Germinal center (tissue), 1 donor: Measurements from ENCODE around the gene WASHC4.
"Not testable (repeated sequence)": the region's sequence is repeated elsewhere in the genome, so short reads cannot be mapped to it uniquely, and the experiment has no call there.

Experiments used
- DNase-seq: peaks from one replicate; pipeline ENCODE4 v3.0.0; 2012; ENCODE audit warnings: mixed read lengths, low spot score

Gene WASHC4

DNA sequence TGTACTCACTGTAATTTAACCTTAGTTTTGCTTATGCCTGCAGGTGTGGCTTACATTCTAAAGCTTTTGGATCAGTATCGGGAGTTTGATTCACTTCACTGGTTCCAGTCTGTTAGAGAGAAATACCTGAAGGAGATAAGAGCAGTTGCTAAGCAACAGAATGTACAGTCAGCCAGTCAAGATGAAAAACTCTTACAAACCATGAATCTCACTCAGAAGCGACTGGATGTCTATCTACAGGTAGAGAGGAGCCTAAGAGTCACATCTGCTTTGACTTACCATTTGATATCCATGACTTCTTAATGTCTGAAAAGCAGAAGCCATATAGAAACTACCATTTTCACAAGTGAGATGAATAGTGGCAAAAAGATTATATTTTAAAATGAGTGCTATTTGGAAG lies 56.5 kb downstream of the WASHC4 start:
- DNase-seq = no peak

DNA sequence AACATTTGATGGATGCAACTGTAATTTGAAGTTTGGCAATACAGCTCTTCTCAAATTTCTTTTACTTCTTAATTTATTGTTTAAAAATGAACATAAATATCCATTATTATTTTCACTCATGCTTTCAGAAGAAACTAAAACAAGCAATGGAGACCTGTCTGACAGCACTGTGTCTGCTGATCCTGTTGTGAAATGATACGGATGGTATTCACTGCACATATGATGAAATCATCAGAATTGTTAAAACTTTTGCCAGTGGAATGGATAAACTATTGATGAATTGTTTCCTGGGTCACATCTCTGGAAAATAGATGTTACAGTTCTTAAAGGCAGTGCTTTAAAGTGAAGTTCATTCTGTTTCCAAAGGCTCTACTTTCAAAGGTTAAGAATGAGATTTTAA lies 59.2 kb downstream of the WASHC4 start:
- DNase-seq = no peak

DNA sequence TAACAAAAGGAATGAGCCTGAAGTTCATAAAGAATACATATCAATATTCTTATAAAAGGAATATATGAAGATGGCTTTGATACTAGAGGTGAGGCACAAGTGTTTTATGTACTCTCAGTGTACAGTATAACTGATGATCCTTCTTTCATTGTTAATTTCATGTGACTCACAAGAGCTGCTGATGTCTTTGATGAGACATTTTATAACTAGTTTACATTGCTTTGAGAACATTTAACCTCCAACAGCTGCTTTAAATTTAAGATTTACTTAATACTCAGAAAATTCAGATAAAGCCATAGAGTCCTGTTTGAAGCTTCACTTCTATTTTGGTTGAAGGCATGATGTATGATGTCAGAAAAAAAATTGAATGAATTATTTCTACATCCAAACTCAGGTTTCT lies 59.8 kb downstream of the WASHC4 start:
- DNase-seq = no peak

DNA sequence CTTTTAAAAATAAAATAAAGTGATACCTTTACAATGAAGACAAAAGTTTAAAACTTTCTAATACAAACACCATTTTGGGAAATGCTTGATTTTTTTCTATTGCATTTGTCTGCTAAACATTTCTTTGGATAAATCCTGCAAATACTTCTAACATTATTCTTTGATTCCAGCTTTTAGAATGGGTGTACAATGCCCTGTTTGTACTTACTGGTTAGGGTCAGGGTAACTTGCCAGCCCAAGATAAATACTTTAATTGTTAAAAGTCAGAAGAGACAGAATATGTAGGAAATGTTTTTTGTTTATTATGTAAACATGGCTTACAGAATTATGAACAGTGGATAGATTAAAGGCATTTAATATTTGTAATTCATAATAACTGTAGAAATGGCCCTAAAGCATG lies 60.5 kb downstream of the WASHC4 start:
- DNase-seq = no peak

DNA sequence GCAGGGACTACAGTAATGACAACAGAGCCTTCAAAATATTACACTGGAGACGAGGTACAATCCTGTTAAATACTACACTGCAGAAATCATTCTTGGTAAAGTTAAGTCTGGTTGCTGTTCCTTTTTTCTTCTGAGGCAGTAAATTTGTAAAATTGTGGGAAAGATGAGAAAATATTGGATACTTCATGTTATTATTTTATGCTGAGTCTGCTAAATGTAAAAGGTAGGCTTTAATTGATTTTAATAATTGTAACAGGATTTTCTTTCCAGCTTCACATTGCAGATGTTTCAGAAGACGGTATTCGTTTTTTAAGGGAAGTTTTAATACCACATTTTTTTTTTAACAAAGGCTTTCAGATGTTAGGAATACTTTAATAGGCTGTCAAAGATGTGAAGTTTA lies 62.6 kb downstream of the WASHC4 start:
- no peak for DNase-seq

DNA sequence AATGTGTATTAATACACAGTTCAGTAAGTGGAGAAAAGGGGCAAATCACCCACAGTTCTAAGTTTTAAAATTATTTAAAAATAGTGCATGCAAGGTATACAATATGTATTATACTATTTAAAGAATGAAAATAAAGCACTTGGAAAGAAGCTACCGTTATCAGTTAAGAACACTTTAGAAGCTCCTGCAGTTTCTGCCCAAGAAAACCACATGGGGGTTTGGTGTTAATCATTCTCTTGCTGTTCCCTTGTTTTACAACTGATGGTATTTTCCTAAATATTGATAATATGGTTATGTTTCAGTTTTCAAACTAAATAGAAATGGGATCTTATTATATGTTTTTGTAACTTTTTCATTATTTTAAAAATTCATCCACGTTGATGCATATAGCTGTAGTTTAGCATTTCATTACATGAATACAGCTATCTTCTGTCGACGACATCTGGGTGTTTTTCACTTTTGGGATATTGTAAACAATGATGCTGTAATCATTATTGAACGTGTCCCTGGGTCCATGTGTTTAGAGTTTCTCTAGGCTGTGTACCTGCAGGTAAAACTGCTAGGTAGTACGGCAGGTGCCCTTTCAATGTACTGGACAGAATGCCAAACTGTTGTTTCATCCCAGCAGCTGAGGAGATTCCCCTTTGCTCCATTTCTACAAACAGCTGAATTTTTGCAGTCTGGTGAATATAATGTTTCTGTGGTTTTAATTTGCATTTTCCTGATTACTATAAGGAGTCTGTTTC lies 64.3 kb downstream of the WASHC4 start:
- DNase-seq = no peak

DNA sequence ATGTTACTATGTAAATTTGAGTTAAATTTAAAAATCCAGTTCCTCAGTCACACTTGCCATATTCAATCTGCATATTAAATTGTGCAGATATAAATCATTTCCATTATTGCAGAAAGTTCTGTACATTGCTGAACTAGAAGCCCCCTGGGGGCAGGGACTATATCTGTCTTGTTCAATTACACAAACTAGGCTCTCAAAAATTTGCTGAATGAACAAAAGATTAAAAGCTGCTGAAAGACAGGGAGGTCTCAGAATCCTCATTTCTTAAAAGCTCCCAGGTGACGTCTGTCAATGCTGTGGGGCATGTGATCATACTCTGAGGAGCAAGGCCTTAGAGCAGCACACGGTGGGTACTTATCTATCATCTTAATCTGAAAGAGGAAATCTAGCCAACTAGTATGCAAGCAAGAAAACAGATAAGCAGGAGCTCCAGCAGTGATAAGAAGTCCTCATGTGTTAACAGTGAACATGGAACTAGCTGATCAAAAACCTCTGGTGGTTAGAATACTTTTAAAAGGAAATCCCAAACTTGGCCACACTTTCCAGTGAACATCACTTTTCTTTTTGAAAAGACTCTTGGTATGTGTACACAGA lies 68.0 kb downstream of the WASHC4 start:
- DNase-seq = no peak

DNA sequence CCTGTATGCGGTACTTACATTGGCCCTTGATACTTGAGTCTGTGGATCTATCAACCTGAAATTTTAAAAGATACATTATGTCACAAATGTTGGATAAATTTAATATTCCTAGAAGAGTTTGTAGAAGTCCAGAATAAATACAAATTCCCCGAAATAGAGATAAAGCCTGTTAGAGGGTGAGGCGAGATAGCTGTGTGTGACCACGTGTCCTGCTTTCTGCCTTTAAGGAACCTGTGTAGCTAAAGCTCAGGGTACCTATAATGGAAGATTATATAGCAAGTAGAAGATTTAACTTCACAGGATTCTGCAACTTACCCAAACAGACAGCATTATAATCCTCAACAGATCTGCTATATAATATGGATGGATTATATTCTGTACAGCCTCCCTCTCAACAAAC lies 69.7 kb downstream of the WASHC4 start:
- DNase-seq = no peak

DNA sequence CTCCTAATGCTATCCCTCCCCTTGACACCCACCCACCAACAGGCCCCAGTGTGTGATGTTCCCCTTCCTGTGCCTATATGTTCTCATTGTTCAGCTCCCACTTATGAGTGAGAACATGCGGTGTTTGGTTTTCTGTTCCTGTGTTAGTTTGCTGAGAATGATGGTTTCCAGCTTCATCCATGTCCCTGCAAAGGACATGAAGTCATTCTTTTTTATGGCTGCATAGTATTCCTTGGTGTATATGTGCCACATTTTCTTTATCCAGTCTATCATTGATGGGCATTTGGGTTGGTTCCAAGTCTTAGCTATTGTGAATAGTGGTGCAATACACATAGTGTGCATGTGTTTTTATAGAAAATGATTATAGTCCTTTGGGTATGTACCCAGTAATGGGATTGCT lies 71.6 kb downstream of the WASHC4 start:
- DNase-seq = not testable (repeated sequence)

DNA sequence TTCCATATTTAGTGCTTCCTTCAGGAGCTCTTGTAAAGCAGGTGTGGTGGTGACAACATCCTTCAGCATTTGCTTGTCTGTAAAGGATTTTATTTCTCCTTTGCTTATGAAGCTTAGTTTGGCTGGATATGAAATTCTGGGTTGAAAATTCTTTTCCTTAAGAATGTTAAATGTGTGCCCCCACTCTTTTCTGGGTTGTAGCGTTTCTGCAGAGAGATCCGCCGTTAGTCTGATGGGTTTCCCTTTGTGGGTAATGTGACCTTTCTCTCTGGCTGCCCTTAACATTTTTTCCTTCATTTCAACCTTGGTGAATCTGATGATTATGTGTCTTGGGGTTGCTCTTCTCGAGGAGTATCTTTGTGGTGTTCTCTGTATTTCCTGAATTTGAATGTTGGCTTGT lies 75.9 kb downstream of the WASHC4 start:
- DNase-seq = not testable (repeated sequence)

DNA sequence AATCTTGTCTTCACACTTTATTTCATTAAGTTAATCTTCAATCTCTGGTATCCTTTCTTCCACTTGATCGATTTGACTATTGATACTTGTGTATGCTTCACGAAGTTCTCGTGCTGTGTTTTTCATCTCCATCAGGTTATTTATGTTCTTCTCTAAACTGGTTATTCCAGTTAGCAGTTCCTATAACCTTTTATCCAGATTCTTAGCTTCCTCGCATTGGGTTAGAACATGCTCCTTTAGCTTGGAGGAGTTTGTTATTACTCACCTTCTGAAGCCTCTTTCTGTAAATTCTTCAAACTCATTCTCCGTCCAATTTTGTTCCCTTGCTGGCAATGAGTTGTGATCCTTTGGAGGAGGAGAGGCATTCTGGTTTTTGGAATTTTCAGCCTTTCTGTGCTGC lies 76.4 kb downstream of the WASHC4 start:
- not testable (repeated sequence) for DNase-seq

DNA sequence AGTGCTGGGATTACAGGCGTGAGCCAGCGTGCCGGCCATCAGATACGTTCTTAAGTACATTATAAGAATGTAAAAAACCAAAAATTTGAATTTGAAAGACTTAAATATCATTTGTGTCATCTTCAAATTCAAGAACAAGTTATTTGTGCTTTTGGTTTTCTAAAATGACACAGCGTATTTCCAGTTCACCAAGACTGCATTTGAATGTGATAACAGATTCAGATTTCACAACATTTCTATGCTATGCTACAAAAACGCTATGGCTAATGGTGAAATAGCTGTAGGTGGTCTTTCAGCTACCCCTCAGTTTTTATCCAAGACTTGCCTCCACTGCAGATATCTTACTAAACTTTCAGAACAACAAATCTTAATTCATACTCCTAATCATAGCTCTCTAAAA lies 81.8 kb downstream of the WASHC4 start:
- no peak for DNase-seq

DNA sequence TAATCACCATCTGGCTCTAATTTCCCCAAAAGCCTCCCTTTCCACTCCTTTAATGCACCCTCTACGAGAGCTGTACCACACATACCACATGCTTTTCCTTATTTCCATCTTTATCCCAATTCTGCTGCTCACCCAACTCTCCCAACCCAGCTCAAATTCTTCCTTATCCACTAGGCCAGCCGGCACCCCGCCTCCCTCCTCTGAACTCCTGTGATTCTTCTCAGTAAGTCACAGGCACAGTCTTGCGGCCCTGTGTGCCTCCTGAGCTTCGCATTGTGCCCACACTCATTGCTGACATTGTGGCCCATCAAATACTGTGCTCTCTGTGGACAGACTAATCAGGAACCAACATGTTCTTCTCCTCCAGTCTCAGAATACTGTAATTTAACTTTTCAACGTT lies 83.0 kb downstream of the WASHC4 start:
- DNase-seq = no peak

DNA sequence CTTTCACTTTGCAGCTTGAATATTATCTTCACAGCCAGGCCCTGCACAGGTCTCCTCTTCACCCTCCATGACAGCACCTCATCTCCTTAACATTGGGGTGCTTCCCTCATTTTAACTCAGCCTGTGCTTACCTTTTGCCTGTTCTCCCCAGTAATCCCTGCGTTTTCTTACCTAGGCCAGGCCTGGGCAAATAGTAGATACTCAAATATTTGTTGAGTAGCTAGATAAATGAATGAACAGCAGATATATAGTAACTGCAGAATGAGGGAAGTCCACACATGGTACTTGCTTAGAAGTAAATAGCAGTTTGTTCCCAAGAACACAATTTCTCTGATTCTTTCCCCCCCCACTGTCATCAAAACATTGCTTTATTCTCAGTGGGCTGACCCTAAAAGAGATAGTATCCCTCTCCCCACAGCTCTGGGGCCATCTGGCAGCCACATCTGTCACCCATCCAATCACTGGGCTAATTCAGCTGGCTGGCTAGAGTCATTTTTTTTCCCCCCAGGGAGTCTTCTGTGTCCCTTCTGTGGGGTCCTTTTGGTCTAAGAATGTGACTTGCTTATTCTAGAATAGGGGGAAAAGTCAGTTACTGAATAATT lies 85.2 kb downstream of the WASHC4 start:
- DNase-seq = no peak

DNA sequence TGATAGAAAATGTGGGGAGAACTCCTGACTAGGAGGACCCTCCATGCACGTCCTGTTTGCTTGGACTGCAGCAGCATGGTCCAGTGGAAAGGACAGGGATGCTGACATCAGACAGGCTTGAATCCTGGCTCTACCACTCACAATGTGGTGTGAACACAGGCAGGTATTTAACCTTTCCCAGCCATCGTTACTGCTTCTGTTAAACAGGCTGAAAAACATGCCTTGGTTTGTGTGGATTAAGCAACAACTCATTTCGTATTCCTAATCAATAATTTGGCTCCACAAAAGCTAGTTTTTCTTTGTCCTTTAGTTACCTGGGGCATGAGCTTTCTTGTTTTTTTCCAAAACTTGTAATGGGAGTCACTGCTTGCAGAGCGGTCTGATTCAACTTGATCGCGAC lies 87.4 kb downstream of the WASHC4 start:
- DNase-seq = no peak

DNA sequence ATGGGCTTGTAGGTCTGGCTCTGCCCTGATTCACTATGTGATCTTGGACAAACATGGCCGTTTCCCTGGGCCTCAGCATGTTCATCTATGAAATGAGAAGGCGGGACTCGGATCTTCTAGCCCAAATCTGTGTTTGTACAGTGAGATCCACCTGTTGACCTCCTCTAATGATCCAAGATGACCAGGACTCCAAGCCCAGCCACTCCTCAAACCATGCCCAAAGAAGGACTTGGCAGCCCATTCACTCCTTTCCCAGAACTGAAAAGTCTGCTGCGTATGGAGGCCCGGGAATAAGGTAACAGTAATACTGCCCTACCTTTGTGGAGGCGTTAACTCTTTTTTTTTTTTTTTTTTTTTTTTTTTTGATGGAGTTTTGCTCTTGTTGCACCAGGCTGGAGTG lies 88.6 kb downstream of the WASHC4 start:
- DNase-seq = no peak

DNA sequence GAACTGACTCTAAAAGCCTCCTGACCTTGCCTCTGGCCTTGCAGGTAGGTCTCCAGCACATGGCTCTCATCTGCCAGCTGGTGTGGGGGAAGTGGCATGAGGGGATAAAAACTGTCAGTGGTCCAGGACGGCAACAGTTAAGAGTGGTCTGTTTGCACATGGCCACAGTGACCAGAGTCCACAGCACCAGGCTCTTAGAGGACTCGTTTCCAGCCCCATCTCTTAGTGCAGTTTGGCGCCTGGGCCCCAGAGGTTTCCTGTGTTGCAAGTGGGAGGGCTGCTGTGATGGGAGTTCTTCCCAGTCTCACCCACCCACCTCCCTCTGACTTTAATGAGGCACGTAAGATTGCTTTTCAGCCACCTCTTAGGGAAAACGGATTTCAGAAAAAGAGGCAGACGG lies 91.4 kb downstream of the WASHC4 start:
- no peak for DNase-seq

DNA sequence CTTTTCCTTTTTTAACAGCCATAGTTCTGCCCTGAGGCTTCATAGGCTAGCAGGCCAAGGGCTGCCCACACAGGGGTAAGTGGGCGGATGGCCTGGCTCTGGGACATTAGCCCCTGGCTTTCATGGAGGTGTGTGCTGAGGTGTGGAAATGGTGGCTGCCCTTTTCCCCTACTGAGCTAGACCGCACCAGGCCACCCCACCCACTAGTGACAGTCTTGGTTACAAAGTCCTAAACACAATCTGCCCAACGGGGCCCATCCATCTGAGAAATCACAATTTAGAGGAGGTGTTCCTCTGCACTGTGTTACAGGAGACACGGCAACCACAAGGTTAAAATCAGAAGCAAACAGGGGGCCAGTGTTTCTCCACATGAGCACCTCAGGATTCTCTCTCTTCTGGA lies 92.9 kb downstream of the WASHC4 start:
- no peak for DNase-seq

DNA sequence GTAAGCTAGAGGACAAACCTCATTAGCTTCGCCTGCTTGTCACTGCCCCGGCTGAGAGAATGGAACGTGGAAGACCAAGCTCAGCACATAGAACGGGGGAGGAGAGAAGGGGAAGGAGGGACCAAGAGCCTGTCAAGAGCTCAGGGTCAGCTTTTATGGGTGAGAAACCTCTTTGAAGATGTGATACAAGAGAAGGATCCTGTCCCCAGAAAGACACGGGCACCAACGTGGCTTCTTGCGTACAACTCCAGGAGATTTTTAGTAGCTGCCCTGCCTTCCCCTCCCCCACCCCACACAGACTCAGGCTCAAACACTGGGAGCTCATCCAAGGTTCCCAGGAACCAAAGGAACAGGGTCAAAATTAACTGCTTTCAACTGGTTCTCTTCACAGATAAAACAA lies 93.8 kb downstream of the WASHC4 start:
- DNase-seq = no peak

DNA sequence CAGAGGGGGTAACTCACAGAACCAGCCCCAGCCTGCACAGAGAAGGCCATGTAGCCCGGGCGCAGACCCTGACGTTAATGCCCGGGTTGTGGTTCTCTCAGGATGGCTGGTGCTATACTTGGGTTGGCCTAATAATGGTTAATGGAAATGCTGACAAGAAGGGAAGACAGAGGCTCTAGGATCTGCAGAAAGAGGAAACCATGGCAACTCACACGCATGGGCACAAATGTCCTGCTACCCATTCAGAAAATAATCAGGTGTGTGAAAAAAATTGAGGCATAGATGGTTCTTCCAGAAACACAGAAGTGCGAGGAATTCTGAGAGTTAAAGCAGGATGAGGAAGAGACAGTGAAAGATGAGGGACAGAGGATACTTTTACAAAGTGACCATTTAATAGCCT lies 94.7 kb downstream of the WASHC4 start:
- DNase-seq = no peak

DNA sequence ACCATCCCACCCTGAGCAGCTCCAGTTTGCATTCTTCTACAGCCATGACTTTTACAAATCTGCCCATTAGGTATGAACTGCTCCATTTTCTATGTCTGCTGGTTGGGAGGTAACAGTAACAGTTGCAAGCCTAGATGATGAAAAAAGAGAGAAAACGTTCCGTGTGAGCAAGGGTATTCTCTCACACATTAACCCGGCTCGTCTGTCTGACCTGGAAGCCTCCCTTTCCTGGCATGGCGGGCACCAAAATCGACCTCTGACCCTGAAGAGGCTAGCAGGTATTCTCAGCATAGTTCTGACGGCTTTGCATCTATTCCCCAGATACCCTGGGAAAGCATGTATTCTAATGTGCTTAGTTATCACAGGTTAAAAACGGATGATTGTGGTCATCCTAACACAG lies 96.6 kb downstream of the WASHC4 start:
- DNase-seq = no peak

DNA sequence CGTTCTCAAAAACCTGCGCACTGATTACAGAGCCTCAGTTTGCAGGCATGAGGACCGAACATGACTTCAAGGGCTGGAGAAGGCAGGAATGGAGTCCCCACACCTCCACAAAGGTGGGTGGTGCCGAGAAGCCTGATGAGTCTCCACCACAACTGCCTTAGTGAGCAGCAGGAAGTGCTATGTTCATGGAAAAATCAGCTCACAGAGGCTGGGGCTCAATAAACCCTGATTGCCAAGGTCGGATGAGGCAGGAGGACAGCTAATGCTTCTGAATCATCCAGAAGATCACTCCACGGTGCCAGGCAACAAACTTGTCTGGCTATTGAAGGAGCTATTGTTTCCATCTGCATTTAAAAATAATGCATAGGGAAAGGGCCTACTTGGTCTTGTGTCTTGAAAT lies 97.4 kb downstream of the WASHC4 start:
- no peak for DNase-seq

DNA sequence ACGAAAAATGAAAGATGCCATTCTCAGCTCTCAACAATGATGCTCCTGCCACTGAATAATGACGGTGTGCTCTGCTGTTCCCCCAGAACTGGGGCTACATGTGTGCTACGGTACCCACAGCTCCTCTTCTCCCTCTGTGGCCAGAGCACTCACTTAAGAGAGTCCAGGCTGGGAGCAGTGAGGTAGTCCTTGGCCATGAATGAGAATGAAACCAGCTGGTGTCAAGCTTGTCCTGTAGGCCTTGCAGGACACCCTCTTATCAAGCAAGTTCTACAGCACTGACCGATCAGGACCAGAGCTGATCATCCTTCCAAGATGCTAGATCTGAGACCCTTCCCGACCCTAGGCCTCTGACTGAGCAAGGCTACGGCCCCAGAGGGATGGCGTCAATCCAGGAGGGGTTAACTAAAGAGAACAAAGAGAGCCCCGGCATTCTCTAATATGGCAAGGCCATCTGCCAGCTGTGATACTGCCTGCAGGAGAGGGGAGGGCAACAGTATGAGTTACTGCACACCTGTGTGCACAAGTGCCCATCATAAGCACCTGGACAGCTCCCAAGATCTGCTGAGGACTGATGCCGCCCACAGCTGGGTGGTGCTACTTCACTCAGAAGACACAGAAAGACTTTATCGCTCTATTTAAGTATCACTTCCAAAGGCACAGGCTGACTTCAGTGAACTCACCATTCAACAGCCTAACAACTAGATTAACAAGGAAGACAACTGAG lies 98.0 kb downstream of the WASHC4 start:
- no peak for DNase-seq
